ENCODE measurements around the gene HSD3B2. TPM values are rescaled to one million over a fixed set of nuclear protein-coding genes. Genes with fewer than 3 reads are reported as not detected.

The HSD3B2 gene
- 0.94 to 1.0 TPM (median 0.94 TPM) in 3 replicates for total RNA-seq (2021)
- percentile 6 among the genes with signal in this experiment for Bru-seq, nascent RNA
- long read RNA-seq, experiment 1 = 0 reads
- long read RNA-seq, experiment 2 = 0 reads
- long read RNA-seq, experiment 3 = 0 reads

GRCh38 chr1:119414950-119415349, at the start of gene HSD3B2:
HSD3B2 (plus strand) TSS chr1:119415150; CDS start chr1:119415420, 270 bp downstream.
- no peaks in the 10 kb centered on the region for H3K36me3 Mint-ChIP-seq
- TF ChIP-seq JAZF1 (CRISPR knock-in tag; IDR thresholded peaks at IDR 0.05) (no peak), GRHL2 (CRISPR knock-in tag; IDR thresholded peaks at IDR 0.05; ENCODE audit: insufficient replicate concordance, severe bottlenecking) (no peak), ETV6 (CRISPR knock-in tag; IDR thresholded peaks at IDR 0.05) (no peak), KAT7 (CRISPR knock-in tag; IDR thresholded peaks at IDR 0.05; ENCODE audit: borderline replicate concordance) (no peak), PRDM15 (CRISPR knock-in tag; IDR thresholded peaks at IDR 0.05) (no peak), OVOL2 (CRISPR knock-in tag; IDR thresholded peaks at IDR 0.05; ENCODE audit: borderline replicate concordance) (no peak), MXD4 (CRISPR knock-in tag; IDR thresholded peaks at IDR 0.05; ENCODE audit: borderline replicate concordance) (no peak), SP1 (CRISPR knock-in tag; conservative IDR thresholded peaks at IDR 0.05) (no peak), ATF1 (CRISPR knock-in tag; IDR thresholded peaks at IDR 0.05) (no peak), NFE2L1 (CRISPR knock-in tag; IDR thresholded peaks at IDR 0.05) (no peak), TP53 (CRISPR knock-in tag; IDR thresholded peaks at IDR 0.05) (no peak)
- CTCF ChIA-PET = no interaction called here
- no peaks in the 10 kb centered on the region for H3K9me3 Mint-ChIP-seq
- no peak within 1 kb of the TSS for H3K27ac Mint-ChIP-seq
- H3K4me1 Mint-ChIP-seq = no peaks in the 10 kb centered on the region
- no peak for ATAC-seq
- peaks cover 5% of the 10 kb centered on the region; the same call in 1 of the 2 replicates for H3K27me3 Mint-ChIP-seq (ENCODE audit: low read depth)
- DNase-seq (ENCODE audit: low spot score) = no peak
- no peak within 1 kb of the TSS for H3K4me3 Mint-ChIP-seq
- POLR2A ChIA-PET = no interaction called here

- ChIA-PET POLR2A (no interaction called here), CTCF (interaction anchor here (0.8 to 3.1 kb wide), 12 partner anchors 9 to 110 kb away, joined by 3 to 41 read pairs (median 5); no protein-coding TSS in a partner anchor)
- TF ChIP-seq ZBTB43 (CRISPR knock-in tag; IDR thresholded peaks at IDR 0.05) (no peak), E2F1 (CRISPR knock-in tag; IDR thresholded peaks at IDR 0.05) (no peak)
- Mint-ChIP-seq H3K4me1 (peaks cover 39% of the 10 kb centered on the region), H3K27ac (no peak overlapping the region), H3K9me3 (no peaks in the 10 kb centered on the region), H3K4me3 (no peak overlapping the region), H3K36me3 (no peaks in the 10 kb centered on the region), H3K27me3 (ENCODE audit: low read depth) (peaks cover 17% of the 10 kb centered on the region)
- no peak for ATAC-seq
- no peak for DNase-seq (ENCODE audit: low spot score)
Measured at GRCh38 chr1:119366424-119366823, 48.5 kb upstream of the HSD3B2 start.

GRCh38 chr1:119367432-119368124, 47.4 kb upstream of the HSD3B2 start:
- ATAC-seq = peak; percentile 65
- no peak for DNase-seq (ENCODE audit: low spot score)
- no peaks in the 10 kb centered on the region for H3K36me3 Mint-ChIP-seq
- peaks cover 47% of the 10 kb centered on the region for H3K4me1 Mint-ChIP-seq
- H3K9me3 Mint-ChIP-seq = no peaks in the 10 kb centered on the region
- no peak overlapping the region for H3K27ac Mint-ChIP-seq
- H3K4me3 Mint-ChIP-seq = no peak overlapping the region
- H3K27me3 Mint-ChIP-seq (ENCODE audit: low read depth) = peaks cover 17% of the 10 kb centered on the region
- POLR2A ChIA-PET = no interaction called here
- TF ChIP-seq ZNF121 (CRISPR knock-in tag; IDR thresholded peaks at IDR 0.05) = peak; percentile 75; the same call in 1 of the 2 replicates
- TF ChIP-seq ZNF425 (CRISPR knock-in tag; conservative IDR thresholded peaks at IDR 0.05) = no peak
- TF ChIP-seq CTCF (IDR thresholded peaks at IDR 0.05) = peak; percentile 88
- CTCF ChIA-PET = interaction anchor here (0.7 to 3.1 kb wide), 18 partner anchors 10 to 358 kb away, joined by 3 to 41 read pairs (median 4); no protein-coding TSS in a partner anchor

All from WTC11 (cell line).